Endothelial cell of umbilical vein (primary cell): ENCODE data around the gene ADAM19.

ENCODE experiments used
- EZH2 ChIP-seq: IDR thresholded peaks from 2 replicates; pipeline ENCODE4 v1.6.1; 2012; ENCODE audit warnings: borderline replicate concordance, low read depth, mild to moderate bottlenecking, moderate library complexity, low read length, inconsistent platforms; ENCODE audit not compliant: severe bottlenecking
- GATA2 ChIP-seq: IDR thresholded peaks from 2 replicates; pipeline ENCODE4 v1.7.0; 2011; ENCODE audit warnings: low read depth, mild to moderate bottlenecking, moderate library complexity, mixed read lengths, low read length; ENCODE audit not compliant: insufficient read length, insufficient read depth
- JUN ChIP-seq: IDR thresholded peaks from 2 replicates; pipeline ENCODE4 v1.6.1; 2011; ENCODE audit warnings: borderline replicate concordance, low read depth; ENCODE audit not compliant: insufficient read length, insufficient read depth
- MYC ChIP-seq: IDR thresholded peaks from one replicate; pipeline ENCODE4 v1.6.1; 2011; ENCODE audit warnings: mild to moderate bottlenecking, low read depth, low read length
- POLR2A ChIP-seq: IDR thresholded peaks from 2 replicates; pipeline ENCODE4 v1.6.1; 2012; ENCODE audit warnings: low read depth, mild to moderate bottlenecking, control low read depth, low read length
- POLR2AphosphoS5 ChIP-seq: IDR thresholded peaks from 2 replicates; pipeline ENCODE4 v1.6.1; 2012; ENCODE audit warnings: low read depth, mild to moderate bottlenecking, control low read depth, low read length, moderate library complexity; ENCODE audit not compliant: insufficient read depth
- TF ChIP-seq, protein P1 (sequence below), 2 donors: IDR thresholded peaks; 1 replicate in 1 of 2; 2 replicates in 1 of 2; pipeline ENCODE4 v1.5.1; 2011; ENCODE audit warnings: low read length in 2 of 2, mild to moderate bottlenecking in 2 of 2, moderate library complexity in 2 of 2, control low read depth in 1 of 2, inconsistent platforms in 1 of 2, low read depth in 1 of 2; ENCODE audit not compliant: insufficient read depth in 1 of 2; ENCODE audit errors: extremely low read depth in 1 of 2
- TF ChIP-seq, protein P2 (sequence below): IDR thresholded peaks from 2 replicates; pipeline ENCODE4 v1.6.1; 2011; ENCODE audit not compliant: insufficient read depth, insufficient read length

DNA sequence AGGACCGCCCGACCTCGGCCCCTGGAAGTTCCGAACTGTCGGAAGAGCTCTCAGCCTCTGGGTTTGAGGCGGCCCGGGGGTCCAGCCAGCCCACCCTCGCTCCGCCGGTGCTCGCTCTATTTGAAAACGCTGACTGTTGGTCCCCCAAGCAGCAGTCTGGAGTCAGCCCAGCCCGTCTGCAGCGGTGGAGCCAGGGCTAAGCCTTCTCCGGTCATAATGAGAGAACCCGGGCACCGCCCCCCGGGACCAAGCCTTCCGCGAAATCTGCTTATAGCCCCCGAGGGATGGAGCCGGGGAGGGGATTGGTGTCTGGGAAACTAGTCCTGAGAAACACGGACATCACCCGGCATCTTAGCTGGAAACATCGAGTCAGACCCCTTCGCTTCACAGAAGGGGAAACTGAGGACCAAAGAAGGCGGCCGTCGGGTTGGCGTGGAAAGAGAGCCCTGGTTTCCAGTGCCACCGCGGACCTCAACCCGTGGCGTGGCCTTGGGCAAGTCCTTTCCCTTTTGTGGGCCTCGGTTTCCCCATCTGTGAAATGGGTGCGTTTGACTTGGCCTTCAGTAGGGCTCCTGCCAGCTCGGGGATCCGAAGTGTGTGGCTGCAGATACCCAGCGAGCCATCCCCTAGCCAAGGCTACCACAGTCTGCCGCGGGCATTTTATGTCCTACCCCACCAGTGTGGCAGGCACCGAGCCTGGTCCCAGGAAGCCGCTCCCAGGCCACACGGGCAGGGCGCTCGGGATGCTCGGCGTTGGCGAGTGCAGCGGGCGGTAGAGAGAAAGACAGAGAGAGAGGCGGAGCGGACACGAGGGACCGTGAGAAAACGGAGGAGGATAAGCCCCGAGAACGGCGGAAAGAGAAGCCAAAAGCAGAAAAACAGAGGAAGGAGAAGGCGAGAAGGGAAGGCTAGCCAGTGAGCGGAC is 857 bp downstream of the ADAM19 start:
- TF ChIP-seq JUN: no peak
- TF ChIP-seq, protein P1, sequence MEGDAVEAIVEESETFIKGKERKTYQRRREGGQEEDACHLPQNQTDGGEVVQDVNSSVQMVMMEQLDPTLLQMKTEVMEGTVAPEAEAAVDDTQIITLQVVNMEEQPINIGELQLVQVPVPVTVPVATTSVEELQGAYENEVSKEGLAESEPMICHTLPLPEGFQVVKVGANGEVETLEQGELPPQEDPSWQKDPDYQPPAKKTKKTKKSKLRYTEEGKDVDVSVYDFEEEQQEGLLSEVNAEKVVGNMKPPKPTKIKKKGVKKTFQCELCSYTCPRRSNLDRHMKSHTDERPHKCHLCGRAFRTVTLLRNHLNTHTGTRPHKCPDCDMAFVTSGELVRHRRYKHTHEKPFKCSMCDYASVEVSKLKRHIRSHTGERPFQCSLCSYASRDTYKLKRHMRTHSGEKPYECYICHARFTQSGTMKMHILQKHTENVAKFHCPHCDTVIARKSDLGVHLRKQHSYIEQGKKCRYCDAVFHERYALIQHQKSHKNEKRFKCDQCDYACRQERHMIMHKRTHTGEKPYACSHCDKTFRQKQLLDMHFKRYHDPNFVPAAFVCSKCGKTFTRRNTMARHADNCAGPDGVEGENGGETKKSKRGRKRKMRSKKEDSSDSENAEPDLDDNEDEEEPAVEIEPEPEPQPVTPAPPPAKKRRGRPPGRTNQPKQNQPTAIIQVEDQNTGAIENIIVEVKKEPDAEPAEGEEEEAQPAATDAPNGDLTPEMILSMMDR (IDR thresholded peaks at IDR 0.05; ENCODE audit: extremely low read depth in 1 of 2, insufficient read depth in 1 of 2, low read depth in 1 of 2, low read length in 2 of 2): no peak
- TF ChIP-seq EZH2: no peak
- TF ChIP-seq, protein P2, sequence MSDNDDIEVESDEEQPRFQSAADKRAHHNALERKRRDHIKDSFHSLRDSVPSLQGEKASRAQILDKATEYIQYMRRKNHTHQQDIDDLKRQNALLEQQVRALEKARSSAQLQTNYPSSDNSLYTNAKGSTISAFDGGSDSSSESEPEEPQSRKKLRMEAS: no peak
- TF ChIP-seq POLR2AphosphoS5: no peak
- TF ChIP-seq POLR2A: no peak
- TF ChIP-seq GATA2: no peak
- no peak for TF ChIP-seq MYC
